AG09309 (cell line): ENCODE measurements around the gene FUT4.

Experiments used
- DNase-seq: peaks from one replicate; pipeline ENCODE4 v3.0.0-alpha.2; 2010; ENCODE audit warnings: low read depth
- H3K4me3 ChIP-seq: 2 replicates; pipeline ENCODE4 v1.5.1; 2011; ENCODE audit warnings: mild to moderate bottlenecking, low read depth, low read length, moderate library complexity; ENCODE audit not compliant: control insufficient read depth
- CTCF ChIP-seq: IDR thresholded peaks from 2 replicates; pipeline ENCODE4 v1.5.1; 2011; ENCODE audit warnings: mild to moderate bottlenecking, low read depth, low read length, inconsistent platforms; ENCODE audit not compliant: insufficient read depth, control insufficient read depth; ENCODE audit errors: missing control alignments

FUT4 gene

GRCh38 chr11:94557992-94558391 is 14.3 kb downstream of the FUT4 start:
- no peak overlapping the region for H3K4me3 ChIP-seq
- no peak for DNase-seq
- TF ChIP-seq CTCF = no peak

- no peak overlapping the region for H3K4me3 ChIP-seq
- DNase-seq = no peak
- TF ChIP-seq CTCF = no peak
Measured at GRCh38 chr11:94558468-94558867, 14.7 kb downstream of the FUT4 start.

GRCh38 chr11:94558932-94559331 is 15.2 kb downstream of the FUT4 start:
- no peak for DNase-seq
- TF ChIP-seq CTCF = no peak
- no peak overlapping the region for H3K4me3 ChIP-seq

- no peak for DNase-seq
- H3K4me3 ChIP-seq = no peak overlapping the region
- no peak for TF ChIP-seq CTCF
Measured at GRCh38 chr11:94559361-94559760, 15.6 kb downstream of the FUT4 start.

- DNase-seq = no peak
- no peak for TF ChIP-seq CTCF
Measured at GRCh38 chr11:94560834-94561233, 17.1 kb downstream of the FUT4 start.

GRCh38 chr11:94563176-94563847 is 19.6 kb downstream of the FUT4 start:
- no peak for DNase-seq
- peak; percentile 57 for TF ChIP-seq CTCF

More at GRCh38 chr11:94560834-94561233, 17.1 kb downstream of the FUT4 start:
- no peak overlapping the region for H3K4me3 ChIP-seq

GRCh38 chr11:94563848-94564467 is 20.2 kb downstream of the FUT4 start:
- DNase-seq = no peak
- H3K4me3 ChIP-seq = no peak overlapping the region
- TF ChIP-seq CTCF = no peak

More at GRCh38 chr11:94563176-94563847, 19.6 kb downstream of the FUT4 start:
- H3K4me3 ChIP-seq = no peak overlapping the region
